HG02938 (cell line): ENCODE data around the gene OLIG2.

Experiments
- ATAC-seq: cut with Tn5 transposase; IDR thresholded peaks from one replicate; pipeline ENCODE4 v1.9.1; 2021; ENCODE audit warnings: mild to moderate bottlenecking, moderate library complexity; ENCODE audit not compliant: unreplicated experiment

Gene OLIG2

DNA sequence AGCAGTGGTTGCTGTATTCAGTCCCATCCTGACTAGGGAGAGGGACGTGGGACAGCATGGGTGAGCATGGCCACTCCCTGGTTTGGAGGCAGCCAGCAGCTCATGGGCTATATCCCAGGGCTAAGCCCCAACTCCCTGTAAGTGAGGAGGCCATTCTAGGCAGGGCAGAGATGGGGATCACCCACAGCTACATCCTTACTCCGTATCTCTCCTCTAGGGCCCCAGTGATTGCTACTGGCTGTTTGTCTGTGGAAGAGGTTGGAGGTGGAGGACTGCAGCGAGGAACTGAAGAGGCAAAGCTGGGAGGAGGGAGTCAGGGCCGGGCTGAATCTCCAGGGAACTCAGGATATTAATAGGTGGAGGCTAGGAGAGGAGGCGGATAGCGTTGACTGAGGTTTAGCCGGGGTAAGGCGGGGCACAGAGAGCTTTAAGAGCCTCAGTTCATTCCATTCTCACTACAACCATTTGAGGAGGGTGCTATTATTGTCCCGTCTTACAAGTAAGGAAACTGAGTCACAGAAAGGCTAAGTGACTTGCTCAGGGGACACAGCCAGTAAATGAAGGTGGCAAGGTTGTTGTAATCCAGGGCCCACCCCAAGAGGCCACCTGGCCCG lies 6.8 kb downstream of the OLIG2 start:
- ATAC-seq: no peak

DNA sequence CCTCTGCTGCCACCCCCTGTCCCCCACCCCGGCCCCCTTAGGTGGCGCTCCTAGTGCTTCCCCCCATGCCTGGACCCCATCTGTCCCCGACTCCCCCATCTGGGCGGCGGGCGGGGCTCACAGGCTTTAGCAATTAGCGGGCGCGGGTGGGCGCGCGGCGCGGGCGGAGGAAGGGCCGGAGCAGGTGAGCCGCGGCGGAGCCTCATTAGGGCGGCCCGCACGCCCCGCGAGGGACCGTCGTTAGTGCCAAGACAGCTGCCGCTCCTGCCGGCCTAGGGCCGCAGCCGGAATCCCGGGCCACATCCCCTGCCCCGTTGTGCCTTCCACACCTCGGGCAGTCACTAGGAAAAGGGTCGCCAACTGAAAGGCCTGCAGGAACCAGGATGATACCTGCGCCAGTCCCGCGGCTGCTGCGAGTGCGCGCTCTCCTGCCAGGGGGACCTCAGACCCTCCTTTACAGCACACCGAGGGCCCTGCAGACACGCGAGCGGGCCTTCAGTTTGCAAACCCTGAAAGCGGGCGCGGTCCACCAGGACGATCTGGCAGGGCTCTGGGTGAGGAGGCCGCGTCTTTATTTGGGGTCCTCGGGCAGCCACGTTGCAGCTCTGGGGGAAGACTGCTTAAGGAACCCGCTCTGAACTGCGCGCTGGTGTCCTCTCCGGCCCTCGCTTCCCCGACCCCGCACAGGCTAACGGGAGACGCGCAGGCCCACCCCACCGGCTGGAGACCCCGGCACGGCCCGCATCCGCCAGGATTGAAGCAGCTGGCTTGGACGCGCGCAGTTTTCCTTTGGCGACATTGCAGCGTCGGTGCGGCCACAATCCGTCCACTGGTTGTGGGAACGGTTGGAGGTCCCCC lies 7.6 kb downstream of the OLIG2 start:
- no peak for ATAC-seq

DNA sequence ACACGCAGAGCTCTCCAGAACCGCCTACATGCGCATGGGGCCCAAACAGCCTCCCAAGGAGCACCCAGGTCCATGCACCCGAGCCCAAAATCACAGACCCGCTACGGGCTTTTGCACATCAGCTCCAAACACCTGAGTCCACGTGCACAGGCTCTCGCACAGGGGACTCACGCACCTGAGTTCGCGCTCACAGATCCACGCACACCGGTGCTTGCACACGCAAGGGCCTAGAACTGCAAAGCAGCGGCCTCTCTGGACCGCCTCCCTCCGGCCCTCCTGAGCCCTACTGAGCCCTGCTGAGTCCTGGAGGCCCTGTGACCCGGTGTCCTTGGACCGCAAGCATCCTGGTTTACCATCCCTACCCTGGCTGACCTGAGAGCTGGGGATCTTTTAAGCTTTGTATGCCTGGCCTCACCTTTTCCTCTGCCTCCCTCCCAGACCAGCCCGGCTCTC lies 8.3 kb downstream of the OLIG2 start:
- no peak for ATAC-seq

DNA sequence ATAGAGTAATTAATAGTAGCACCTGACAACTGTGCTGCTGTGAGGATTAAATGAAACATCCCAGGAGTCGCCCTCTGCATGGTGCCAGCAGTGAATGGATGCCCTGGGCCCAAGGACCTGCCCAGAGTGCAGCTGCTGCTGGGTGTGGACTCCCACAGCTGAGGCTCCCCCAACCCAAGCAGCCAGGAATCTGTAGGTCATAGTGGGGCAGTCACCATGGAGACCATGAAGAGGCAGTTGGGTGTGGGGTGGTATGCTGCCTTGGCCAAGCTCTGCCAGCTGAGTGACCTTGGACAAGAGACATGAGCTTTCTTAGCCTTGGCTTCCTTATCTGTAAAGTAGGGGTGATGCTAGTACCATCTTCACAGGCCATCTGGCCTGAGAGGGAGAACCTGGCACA lies 9.4 kb downstream of the OLIG2 start:
- ATAC-seq: no peak

DNA sequence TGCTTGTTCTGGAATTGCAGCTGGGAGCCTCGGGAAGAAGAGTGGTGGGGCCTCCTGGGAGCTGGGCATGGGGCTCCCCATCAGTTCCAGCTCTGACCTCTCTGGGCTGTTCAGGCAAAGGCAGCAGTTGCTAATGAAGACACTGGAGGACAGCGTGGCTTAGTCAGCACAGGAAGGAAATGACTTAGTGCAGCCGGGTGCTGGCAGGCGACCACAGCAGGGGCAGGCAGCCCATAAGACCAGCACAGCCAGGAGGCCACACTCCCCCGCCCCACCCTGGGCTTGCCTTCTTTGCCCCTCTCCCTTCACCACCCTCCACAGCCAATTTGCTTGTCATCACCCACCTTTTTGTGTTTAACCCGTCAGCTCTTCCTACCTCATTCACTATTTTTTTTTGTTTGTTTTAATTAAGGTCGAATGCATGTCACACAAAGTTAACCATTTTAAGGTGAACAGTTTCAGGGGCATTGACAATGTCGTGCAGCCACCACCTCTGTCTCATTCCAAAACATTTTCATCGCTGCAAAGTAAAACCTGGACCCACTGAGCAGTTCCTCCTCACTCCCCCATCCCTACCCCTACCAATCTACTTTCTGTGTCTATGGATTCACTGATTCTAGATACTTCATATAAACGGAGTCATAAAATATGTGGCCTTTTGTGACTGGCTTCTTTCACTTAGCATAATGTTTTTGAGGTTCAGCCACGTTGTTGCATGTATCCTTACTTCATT lies 10.9 kb downstream of the OLIG2 start:
- no peak for ATAC-seq

DNA sequence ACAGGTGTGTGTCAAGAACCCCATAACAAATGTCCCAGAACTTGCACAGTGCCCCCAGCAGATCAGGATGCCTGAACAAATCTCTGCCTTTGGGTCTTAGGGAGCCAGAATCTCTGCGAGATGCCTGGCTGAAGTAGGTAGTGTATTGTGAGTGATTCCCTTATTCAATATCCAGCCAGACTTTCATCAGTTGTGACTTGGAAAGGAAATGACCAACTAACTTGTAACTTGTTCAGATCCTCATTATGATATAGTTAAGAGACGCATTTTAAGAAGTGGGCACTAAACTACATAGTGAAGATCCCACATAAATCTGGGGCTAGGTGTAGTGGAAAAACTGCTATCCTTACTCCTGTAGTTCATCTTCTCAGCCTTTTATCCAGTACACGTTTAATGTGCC lies 11.8 kb downstream of the OLIG2 start:
- no peak for ATAC-seq

DNA sequence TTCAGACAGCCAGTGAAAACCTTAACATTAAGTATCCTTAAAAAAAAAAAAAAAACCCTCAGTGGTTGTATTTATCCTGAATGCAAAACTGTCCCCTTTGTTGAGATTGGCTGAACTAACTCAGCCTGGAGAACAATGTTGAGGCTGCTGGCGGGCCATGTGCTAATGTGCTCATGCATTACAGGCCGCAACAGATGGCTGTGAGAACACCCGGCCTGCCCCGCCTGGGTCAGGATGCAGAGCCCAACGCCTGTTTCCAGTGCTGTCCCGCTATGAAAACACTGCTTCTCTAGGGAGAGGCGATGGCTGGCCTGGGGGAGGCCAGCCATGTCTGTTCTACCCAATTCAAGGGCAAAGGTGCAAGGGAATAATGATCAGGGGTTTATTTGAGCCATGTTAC lies 13.8 kb downstream of the OLIG2 start:
- no peak for ATAC-seq

DNA sequence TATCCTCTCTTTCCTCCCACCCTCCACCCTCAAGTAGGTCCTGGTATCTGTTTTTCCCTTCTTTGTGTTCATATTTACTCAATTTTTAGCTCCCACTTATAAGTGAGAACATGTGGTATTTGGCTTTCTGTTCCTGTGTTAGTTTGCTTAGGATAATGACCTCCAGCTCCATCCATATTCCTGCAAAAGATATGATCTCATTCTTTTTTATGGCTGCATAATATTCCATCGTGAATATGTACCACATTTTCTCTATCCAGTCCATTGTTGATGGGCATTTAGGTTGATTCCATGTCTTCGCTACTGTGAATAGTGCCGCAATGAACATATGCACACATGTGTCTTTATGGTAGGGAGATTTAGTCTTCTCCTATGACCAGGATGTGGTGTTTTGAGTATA lies 14.5 kb downstream of the OLIG2 start:
- ATAC-seq: no peak

DNA sequence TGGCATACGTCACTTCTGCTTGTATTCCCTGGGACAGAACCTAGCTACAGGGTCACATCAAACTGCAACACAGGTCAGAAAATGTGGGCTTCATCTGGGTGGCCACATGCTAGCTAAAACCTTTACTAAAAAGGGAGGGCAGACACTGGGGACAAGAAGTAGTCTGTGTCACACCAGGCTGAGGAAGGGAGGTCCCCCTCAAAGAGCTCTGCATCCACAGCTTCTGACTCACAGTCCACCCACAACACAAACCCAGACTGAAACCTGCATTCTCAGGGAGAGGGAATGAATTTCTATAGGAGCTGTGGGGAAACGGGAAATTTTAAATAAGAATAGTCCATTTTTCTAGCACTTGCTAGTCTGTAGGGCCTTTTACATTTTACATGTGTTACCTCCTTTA lies 16.2 kb downstream of the OLIG2 start:
- ATAC-seq: no peak

DNA sequence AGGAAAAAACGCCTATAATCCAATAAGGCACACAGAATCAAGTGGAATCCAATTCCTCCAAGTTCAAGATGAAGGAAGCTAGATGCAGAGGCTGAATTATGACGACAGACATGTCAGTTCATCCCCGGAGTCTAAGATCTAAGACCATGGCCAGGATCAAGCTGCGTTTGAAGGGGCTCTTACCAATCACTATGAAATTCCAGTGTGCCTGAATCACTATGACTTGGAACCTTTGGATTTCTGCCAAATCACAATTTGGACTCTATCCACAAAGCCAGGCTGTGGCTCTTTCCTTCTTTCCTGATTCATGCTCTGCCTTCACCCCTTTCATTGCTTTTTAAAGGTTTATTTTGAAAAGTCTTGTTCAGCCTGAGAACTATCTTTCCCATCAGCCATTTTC lies 17.1 kb downstream of the OLIG2 start:
- no peak for ATAC-seq

DNA sequence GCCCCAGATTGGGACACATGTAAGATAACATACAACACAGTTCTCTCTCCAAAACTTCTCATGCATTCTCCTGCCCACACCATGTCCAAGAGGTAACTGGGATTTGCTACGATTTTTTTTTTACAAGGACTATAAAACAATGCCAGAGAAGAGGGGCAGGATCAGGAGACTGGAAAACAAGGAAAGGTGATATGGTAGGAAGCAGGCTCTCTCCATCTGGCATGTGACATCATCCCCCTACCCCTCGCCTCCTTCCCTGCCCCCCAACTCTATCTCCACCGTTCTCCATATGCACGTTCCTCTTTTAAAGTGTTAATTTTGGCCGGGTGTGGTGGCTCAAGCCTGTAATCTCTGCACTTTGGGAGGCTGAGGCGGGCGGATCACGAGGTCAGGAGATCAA lies 20.7 kb downstream of the OLIG2 start:
- no peak for ATAC-seq

DNA sequence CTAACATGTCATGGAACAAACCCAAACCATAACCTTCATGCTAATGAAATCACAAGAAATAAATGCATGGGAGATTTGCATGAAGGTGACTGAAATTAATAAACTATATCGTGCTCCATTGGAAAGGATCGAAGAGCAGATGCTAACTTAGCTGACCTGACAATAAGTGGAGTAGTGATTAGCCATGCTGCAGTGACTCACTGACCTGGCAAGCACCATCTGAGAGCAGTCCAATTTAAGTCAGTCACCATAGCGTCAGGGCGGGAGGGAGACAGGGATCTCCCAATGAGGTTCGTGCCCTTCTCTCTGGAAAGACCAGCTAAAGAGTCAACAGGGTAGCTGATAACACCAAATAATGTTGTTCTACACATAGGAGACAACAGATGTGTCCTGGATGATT lies 21.5 kb downstream of the OLIG2 start:
- ATAC-seq: no peak

DNA sequence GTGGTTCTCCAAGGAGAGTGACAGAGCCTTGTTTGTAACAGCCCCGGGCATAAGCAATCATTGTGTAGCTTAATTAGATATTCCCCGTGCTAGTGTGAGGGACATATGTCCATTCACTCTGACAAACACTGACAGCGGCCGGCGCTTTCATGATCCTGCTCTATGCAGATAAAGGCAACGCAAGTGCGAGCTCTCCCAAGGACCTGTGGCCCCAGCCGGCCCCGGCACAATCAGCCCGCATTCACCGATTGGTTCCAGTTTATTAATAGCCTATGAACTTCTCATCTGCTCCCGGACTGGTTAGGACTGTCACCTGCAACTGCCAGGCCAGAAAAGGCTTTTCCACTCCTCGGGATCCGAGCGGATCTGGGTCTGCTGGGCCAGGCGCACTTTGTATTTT lies 26.2 kb downstream of the OLIG2 start:
- no peak for ATAC-seq

DNA sequence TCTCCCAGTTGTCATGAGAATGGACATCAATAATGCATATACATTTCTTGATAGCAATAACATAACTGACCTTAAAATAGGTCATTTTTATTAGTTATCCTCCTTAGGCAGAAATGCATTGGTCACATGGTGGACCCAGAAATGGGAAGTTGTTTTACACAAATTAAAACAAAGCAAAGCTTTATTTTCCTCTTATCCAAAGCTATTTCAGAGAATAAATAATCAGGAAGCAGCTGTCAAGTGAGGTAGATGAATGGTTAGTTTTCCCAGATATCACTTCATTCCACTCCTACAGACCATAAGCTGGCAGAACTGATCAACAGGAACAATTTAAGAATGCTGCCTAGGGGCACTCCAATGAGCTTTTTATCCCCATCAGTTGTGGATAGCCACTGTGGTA lies 28.2 kb downstream of the OLIG2 start:
- ATAC-seq: no peak

DNA sequence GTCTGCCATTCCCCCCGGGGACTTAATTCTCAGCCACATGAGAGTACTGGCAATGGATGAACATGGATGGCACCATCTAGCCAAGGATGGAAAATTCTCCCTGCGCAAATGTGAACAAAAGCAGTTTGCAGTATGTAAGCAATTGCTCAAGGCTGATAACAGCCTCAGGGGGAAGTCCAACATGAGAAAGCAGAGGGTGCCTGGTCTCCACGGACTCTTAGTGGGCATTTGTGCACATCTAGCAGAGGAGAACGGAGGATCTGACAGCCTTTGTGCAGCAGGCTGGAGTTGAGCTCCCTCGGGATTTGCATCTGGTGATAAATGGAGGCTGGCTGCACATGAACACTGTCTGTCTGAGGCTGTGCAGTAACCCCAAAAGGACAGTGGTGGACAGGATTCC lies 30.3 kb downstream of the OLIG2 start:
- ATAC-seq: no peak

DNA sequence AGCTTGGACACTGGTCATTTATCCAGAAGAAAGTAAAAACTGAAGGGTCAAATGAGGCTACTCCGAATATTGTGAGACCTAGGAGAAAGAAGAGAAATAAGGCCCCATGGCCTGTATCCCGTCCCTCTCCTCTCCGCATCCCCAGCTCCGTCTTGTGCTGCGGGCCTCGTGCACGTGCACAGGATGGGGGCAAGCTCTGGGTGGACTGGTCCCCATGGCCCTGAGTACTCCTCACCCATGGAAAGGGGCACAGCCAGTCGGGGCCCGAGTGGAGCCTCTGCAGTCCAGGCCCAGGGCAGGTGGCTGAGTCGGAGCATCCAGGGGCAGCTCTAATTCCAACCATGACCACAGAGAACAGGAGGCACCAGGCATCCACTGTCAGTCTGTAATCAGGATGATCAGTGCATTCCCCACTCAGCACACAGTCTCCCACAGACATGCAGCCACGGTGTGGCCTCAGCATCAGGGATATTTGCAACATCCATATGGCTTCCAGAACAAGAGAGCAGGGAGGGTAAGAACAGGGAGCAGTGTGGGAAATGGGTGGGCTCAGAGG lies 31.7 kb downstream of the OLIG2 start:
- ATAC-seq: no peak

DNA sequence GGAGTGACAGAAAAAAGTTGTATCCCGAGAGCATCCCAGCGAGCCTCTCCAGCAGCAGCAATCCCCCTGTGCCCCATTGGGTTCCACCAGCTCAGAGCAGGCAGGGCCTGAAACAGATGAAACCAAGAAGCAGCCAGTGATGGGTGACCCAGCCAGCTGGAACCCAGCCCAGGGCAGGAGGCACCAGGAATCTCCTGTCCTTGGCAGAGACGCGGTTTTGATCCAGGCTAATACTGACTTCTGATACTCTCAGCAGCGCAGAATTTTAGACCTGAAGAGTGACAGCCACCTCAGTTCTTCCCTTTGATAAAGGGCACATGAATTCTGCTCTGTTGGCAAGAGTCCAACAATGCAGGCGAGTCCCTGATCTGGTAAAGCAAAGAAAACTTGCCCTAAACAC lies 32.8 kb downstream of the OLIG2 start:
- no peak for ATAC-seq

DNA sequence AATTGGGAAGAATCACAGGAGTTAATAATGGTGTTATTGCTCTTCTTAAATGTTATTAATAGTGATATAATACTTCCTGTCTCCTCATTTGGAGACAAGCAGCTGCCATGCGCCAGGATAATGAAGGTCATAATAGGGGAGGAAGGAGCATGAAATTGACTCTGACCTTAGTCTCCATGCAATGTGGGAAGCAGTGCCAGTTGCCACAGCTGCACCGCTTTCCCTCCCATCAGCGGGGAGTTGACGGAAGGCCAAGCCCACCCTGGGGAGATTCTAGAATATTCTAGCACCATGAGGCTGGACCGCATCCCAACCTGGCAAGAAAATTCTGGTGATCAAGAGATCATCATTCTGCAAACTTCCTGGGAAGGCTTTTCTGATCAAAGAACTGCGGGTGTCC lies 33.2 kb downstream of the OLIG2 start:
- no peak for ATAC-seq

DNA sequence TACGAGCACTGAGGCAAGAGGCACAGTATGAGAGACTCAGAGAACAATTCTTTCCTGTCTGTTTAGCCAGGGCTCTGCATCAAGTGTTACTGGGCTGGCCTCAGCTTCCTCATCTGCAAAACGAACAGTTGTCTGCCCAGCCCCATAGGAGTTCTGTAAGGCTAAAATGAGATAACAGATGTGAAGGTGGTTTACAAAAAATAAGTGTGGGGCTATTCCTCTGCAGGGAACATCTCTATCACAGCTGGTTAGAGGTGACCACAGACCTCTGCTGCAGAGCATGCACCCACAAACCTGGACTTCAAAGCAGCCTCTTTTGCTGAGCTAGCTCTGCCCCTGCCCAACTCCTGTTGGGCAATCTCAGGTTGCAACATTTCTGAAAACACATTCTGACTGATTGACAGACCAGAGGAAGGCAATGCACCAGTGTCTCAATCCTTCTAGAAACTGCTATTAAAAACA lies 33.7 kb downstream of the OLIG2 start:
- ATAC-seq: no peak

DNA sequence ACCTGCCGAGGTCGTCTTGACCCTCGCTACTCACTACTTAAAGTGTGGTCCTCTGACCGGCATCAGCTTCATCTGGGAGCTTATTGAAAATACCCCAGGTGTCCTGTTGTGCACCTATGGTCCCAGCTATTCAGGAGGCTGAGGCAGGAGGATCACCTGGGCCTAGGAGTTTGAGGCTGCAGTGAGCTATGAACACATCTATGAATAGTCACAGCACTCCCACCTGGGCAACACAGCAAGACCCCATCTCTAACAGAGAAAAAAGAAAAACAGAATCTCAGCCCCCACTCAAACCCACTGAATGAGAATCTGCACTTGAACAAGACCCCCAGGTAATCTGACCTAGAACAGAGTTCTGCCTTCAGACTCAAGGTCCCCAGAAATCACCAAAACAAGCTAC lies 35.5 kb downstream of the OLIG2 start:
- ATAC-seq: no peak

DNA sequence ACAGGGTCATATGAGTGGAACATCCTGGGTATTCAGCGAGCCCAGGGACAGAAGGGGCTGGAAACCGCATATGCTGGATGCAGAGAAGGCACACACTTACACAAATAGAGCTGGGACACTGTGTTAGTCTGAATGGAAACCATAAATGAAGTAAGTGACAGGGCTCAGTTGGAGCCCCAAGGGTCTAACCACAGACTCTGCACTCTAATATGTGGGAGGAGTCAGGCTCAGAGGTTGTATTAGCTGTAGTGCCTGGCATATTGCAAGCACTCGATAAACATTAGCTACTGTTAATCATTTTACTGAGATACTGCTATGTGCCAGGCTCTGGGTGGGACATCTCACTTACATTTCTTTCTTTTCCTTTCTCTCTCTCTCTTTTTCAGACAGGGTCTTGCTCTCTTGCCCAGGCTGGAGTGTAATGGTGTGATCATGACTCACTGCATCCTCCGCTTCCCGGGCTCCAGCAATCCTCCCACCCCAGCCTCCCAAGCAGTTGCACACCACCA lies 37.7 kb downstream of the OLIG2 start:
- no peak for ATAC-seq
